OCI-LY3 (cell line): ENCODE results near the gene NAV2.

Experiments
- H2AFZ ChIP-seq: fragments of 200-600, 300-600 bp; shearing (Covaris generic); 2 replicates; pipeline ENCODE4 v1.6.0; 2014; ENCODE audit warnings: antibody characterized with exemption, low read depth, low read length
- H3K27ac ChIP-seq: fragments of 200-600, 300-600 bp; sonication (generic); 2 replicates; pipeline ENCODE4 v1.5.1; 2014; ENCODE audit warnings: mild to moderate bottlenecking, low read length, moderate library complexity, mixed read lengths
- H3K27me3 ChIP-seq: fragments of 200-600, 300-600 bp; sonication (generic); 2 replicates; pipeline ENCODE4 v1.6.1; 2014; ENCODE audit warnings: low read depth, low read length, mixed read lengths
- H3K36me3 ChIP-seq: fragments of 200-600, 300-600 bp; sonication (generic); replicated peaks from 2 replicates; pipeline ENCODE3; 2014; ENCODE audit warnings: low read depth, low read length, mixed read lengths
- H3K4me1 ChIP-seq: fragments of 300-600, 200-600 bp; sonication (generic); 2 replicates; pipeline ENCODE4 v1.6.1; 2014; ENCODE audit warnings: low read length, mixed read lengths
- H3K4me2 ChIP-seq: fragments of 200-600, 300-600 bp; sonication (generic); 2 replicates; pipeline ENCODE4 v1.6.1; 2014; ENCODE audit warnings: low read length, mixed read lengths
- H3K4me3 ChIP-seq: fragments of 300-600, 200-600 bp; sonication (generic); 2 replicates; pipeline ENCODE4 v1.5.1; 2014; ENCODE audit warnings: antibody characterized with exemption, mild to moderate bottlenecking, low read length, moderate library complexity
- H3K79me2 ChIP-seq: fragments of 300-600, 200-600 bp; shearing (Covaris generic); 2 replicates; pipeline ENCODE4 v1.6.1; 2014; ENCODE audit warnings: mild to moderate bottlenecking, low read length, mixed read lengths
- H3K9ac ChIP-seq: fragments of 300-600, 200-600 bp; shearing (Covaris generic); 2 replicates; pipeline ENCODE4 v1.6.0; 2014; ENCODE audit warnings: mild to moderate bottlenecking, low read length, moderate library complexity
- H3K9me3 ChIP-seq: fragments of 200-600, 300-600 bp; shearing (Covaris generic); 2 replicates; pipeline ENCODE4 v1.6.1; 2014; ENCODE audit warnings: low read length, mixed read lengths; ENCODE audit not compliant: insufficient read depth
- H4K20me1 ChIP-seq: fragments of 200-600, 300-600 bp; sonication (generic); 2 replicates; pipeline ENCODE4 v1.6.1; 2016; ENCODE audit warnings: low read length, mixed read lengths; ENCODE audit not compliant: insufficient read depth
- CTCF ChIP-seq: fragments of 200-600, 300-600 bp; sonication (generic); IDR thresholded peaks from 2 replicates; pipeline ENCODE4 v1.5.1; 2014; ENCODE audit warnings: antibody characterized with exemption, low read length, low read depth
- EZH2phosphoT487 ChIP-seq: fragments of 200-600 bp; shearing (Covaris generic); IDR thresholded peaks from 2 replicates; pipeline ENCODE4 v1.6.1; 2018; ENCODE audit warnings: antibody characterized with exemption, mixed run types, low read depth

NAV2 gene

GRCh38 chr11:20129665-20130064 is 417.0 kb downstream of the NAV2 start:
- Histone ChIP-seq H3K27me3 (0 out of 2 replicates have a peak, but pooled peaks cover 4% of the 10 kb centered on the region), H3K36me3 (no peaks in the 10 kb centered on the region), H3K79me2 (no peaks in the 10 kb centered on the region), H3K27ac (no peak overlapping the region), H3K4me2 (no peak overlapping the region), H3K4me3 (no peak overlapping the region), H3K9ac (no peak overlapping the region), H2AFZ (no peak overlapping the region), H3K4me1 (peaks cover under 1% of the 10 kb centered on the region; the same call in 1 of the 2 replicates), H4K20me1 (no peaks in the 10 kb centered on the region), H3K9me3 (no peaks in the 10 kb centered on the region)
- TF ChIP-seq CTCF (no peak), EZH2phosphoT487 (no peak)

GRCh38 chr11:20131788-20132666 is 419.4 kb downstream of the NAV2 start:
- H3K36me3 ChIP-seq = no peaks in the 10 kb centered on the region
- TF ChIP-seq EZH2phosphoT487 (no peak), CTCF (peak; percentile 88)
- no peak overlapping the region for H3K27ac ChIP-seq
- peaks cover 5% of the 10 kb centered on the region; the same call in 1 of the 2 replicates for H3K4me1 ChIP-seq
- no peaks in the 10 kb centered on the region for H3K9me3 ChIP-seq
- no peaks in the 10 kb centered on the region for H3K79me2 ChIP-seq
- H4K20me1 ChIP-seq = no peaks in the 10 kb centered on the region
- peaks cover 4% of the 10 kb centered on the region; the same call in 1 of the 2 replicates for H3K27me3 ChIP-seq
- no peak overlapping the region for H3K4me2 ChIP-seq
- no peak overlapping the region for H3K9ac ChIP-seq
- H2AFZ ChIP-seq = no peak overlapping the region
- no peak overlapping the region for H3K4me3 ChIP-seq

- H3K4me1 ChIP-seq = peaks cover 5% of the 10 kb centered on the region; the same call in 1 of the 2 replicates
- TF ChIP-seq EZH2phosphoT487 = no peak
- no peak; the same call in 1 of the 2 replicates for TF ChIP-seq CTCF
- H3K36me3 ChIP-seq = no peaks in the 10 kb centered on the region
- peaks cover 6% of the 10 kb centered on the region for H3K27me3 ChIP-seq
- no peaks in the 10 kb centered on the region for H3K79me2 ChIP-seq
- H2AFZ ChIP-seq = no peak overlapping the region
- no peaks in the 10 kb centered on the region for H4K20me1 ChIP-seq
- H3K9ac ChIP-seq = no peak overlapping the region
- no peaks in the 10 kb centered on the region for H3K9me3 ChIP-seq
- no peak overlapping the region for H3K27ac ChIP-seq
- no peak overlapping the region for H3K4me2 ChIP-seq
- H3K4me3 ChIP-seq = no peak overlapping the region
Measured at GRCh38 chr11:20132667-20133039, 420.0 kb downstream of the NAV2 start.

- H3K4me2 ChIP-seq = no peak overlapping the region
- H3K36me3 ChIP-seq = no peaks in the 10 kb centered on the region
- no peaks in the 10 kb centered on the region for H3K9me3 ChIP-seq
- no peak overlapping the region for H3K27ac ChIP-seq
- no peak overlapping the region for H2AFZ ChIP-seq
- TF ChIP-seq EZH2phosphoT487 = no peak
- no peak for TF ChIP-seq CTCF
- no peaks in the 10 kb centered on the region for H3K79me2 ChIP-seq
- H3K4me3 ChIP-seq = no peak overlapping the region
- H3K4me1 ChIP-seq = peaks cover 5% of the 10 kb centered on the region; the same call in 1 of the 2 replicates
- H3K9ac ChIP-seq = no peak overlapping the region
- peaks cover 24% of the 10 kb centered on the region for H3K27me3 ChIP-seq
- no peaks in the 10 kb centered on the region for H4K20me1 ChIP-seq
Measured at GRCh38 chr11:20134991-20135736, 422.5 kb downstream of the NAV2 start.
